MCF 10A (cell line): ENCODE measurements around the gene HNRNPUL1. TPM values are rescaled to one million over a fixed set of nuclear protein-coding genes. Genes with fewer than 3 reads are reported as not detected.

Experiments used
- BruUV-seq: library from RNA; stranded (reverse); fragments of 400-500 nt; replicated peaks from 2 replicates; lab custom pipeline; 2021; lab: Mats Ljungman, UMichigan
- CTCF ChIA-PET: fragments of 300-600 bp; sonication (Branson Sonifier 250); formaldehyde crosslinking; extraction: SDS; loops from one replicate; lab custom pipeline; 2021; ENCODE audit warnings: antibody characterized with exemption, inconsistent platforms; lab: Yijun Ruan, JAX
- POLR2A ChIA-PET: fragments of 300-600, 350-650 bp; sonication (Branson Sonifier 250); formaldehyde crosslinking; extraction: SDS; loops from one replicate; lab custom pipeline; 2020; ENCODE audit warnings: antibody characterized with exemption, inconsistent platforms; lab: Yijun Ruan, JAX
- DNase-seq: peaks from one replicate; pipeline ENCODE4 v3.0.0-alpha.2; 2018; ENCODE audit not compliant: unreplicated experiment
- H3K27ac Mint-ChIP-seq: one replicate; pipeline ENCODE4 v1.8.0; 2022; ENCODE audit warnings: mild to moderate bottlenecking, low read depth, mixed read lengths; ENCODE audit not compliant: unreplicated experiment
- H3K27me3 Mint-ChIP-seq: one replicate; pipeline ENCODE4 v1.8.0; 2022; ENCODE audit warnings: mixed read lengths; ENCODE audit not compliant: insufficient read depth, unreplicated experiment
- H3K36me3 Mint-ChIP-seq: one replicate; pipeline ENCODE4 v1.8.0; 2022; ENCODE audit warnings: mild to moderate bottlenecking, moderate library complexity, mixed read lengths; ENCODE audit not compliant: insufficient read depth, unreplicated experiment
- H3K4me1 Mint-ChIP-seq: one replicate; pipeline ENCODE4 v1.8.0; 2022; ENCODE audit warnings: mixed read lengths; ENCODE audit not compliant: insufficient read depth, unreplicated experiment
- H3K4me3 Mint-ChIP-seq: one replicate; pipeline ENCODE4 v1.8.0; 2022; ENCODE audit warnings: mild to moderate bottlenecking, moderate library complexity, mixed read lengths; ENCODE audit not compliant: unreplicated experiment
- H3K9me3 Mint-ChIP-seq: one replicate; pipeline ENCODE4 v1.8.0; 2022; ENCODE audit warnings: mixed read lengths; ENCODE audit not compliant: unreplicated experiment
- CTCF ChIP-seq: fragments of 200-600 bp; IDR thresholded peaks from one replicate; pipeline ENCODE4 v1.8.0; 2022; ENCODE audit warnings: antibody characterized with exemption, mild to moderate bottlenecking; ENCODE audit not compliant: unreplicated experiment
- intact Hi-C: fragments of 100-400 bp; cut with micrococcal nuclease; formaldehyde crosslinking; loops from 2 replicates; pipeline ENCODE4 v1.14.1; 2022
- total RNA-seq: library from RNA; stranded (reverse); gene quantifications from 2 replicates; pipeline ENCODE4 v1.2.3, GENCODE V29; 2022

Gene HNRNPUL1
- total RNA-seq, 1 experiment from 2014 or later = 204 TPM

GRCh38 chr19:41327576-41328156 is 63.5 kb downstream of the HNRNPUL1 start:
- ChIA-PET POLR2A (interaction anchor here (0.6 to 2.7 kb wide), 14 partner anchors 10 to 227 kb away, joined by 3 to 20 read pairs (median 6); partner anchors contain the start of genes B9D2, CCDC97, HNRNPUL1 and TGFB1), CTCF (interaction anchor here (1.1 to 1.4 kb wide), 2 partner anchors 16 to 75 kb away, joined by 3 to 4 read pairs; no protein-coding TSS in a partner anchor)
- peak; percentile 92 for DNase-seq
- peaks cover 54% of the 10 kb centered on the region for H3K4me1 Mint-ChIP-seq
- intact Hi-C loops = loop anchor here (2.0 to 10.0 kb wide), 2 partner anchors 25 to 247 kb away; partner anchors contain the start of genes CEACAM21 and TGFB1
- TF ChIP-seq CTCF = no peak
- no peaks in the 10 kb centered on the region for H3K27me3 Mint-ChIP-seq
- peak overlapping the region; percentile 41 for H3K27ac Mint-ChIP-seq
- H3K36me3 Mint-ChIP-seq = peaks cover 32% of the 10 kb centered on the region
- H3K4me3 Mint-ChIP-seq = peak overlapping the region; percentile 71
- BruUV-seq = no TSS peak
- no peaks in the 10 kb centered on the region for H3K9me3 Mint-ChIP-seq

GRCh38 chr19:41328157-41328841 is 64.1 kb downstream of the HNRNPUL1 start:
- POLR2A ChIA-PET = interaction anchor here (0.6 to 2.7 kb wide), 13 partner anchors 11 to 1482 kb away, joined by 3 to 20 read pairs (median 4); partner anchors contain the start of genes B9D2, CCDC97, DMAC2 and TGFB1
- CTCF ChIA-PET = interaction anchor here (1.4 kb wide), 1 partner anchor 17 kb away, joined by 4 read pairs; no protein-coding TSS in a partner anchor
- intact Hi-C loops = loop anchor here (10.0 kb wide), 1 partner anchor 247 kb away; the partner anchor contains the start of gene CEACAM21
- DNase-seq = no peak
- peak overlapping the region; percentile 71 for H3K4me3 Mint-ChIP-seq
- no peak for TF ChIP-seq CTCF
- no peak overlapping the region for H3K27ac Mint-ChIP-seq
- BruUV-seq = no TSS peak
- H3K9me3 Mint-ChIP-seq = no peaks in the 10 kb centered on the region
- no peaks in the 10 kb centered on the region for H3K27me3 Mint-ChIP-seq
- peaks cover 25% of the 10 kb centered on the region for H3K36me3 Mint-ChIP-seq
- peaks cover 48% of the 10 kb centered on the region for H3K4me1 Mint-ChIP-seq

DNA sequence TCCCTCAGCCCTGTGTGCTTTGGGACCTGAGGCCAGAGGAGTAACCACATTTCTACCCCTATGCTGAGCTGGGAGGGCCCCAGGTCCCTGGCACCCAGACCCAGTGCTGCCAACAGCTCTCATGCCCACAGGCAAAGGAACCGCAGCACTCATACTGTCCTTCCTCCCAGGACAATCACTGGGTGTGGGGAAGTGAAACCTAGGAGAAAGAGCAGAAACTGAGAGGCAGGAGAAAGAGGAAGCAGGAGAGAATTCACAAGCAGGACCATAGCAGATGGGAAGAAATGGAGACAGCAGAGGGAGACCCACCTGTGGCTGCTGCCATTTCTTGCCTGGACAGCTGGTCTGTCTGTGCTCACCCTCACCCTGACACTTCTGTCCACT is 64.7 kb downstream of the HNRNPUL1 start:
- intact Hi-C loops = loop anchor here (10.0 kb wide), 1 partner anchor 246 kb away; the partner anchor contains the start of gene CEACAM21
- peaks cover 46% of the 10 kb centered on the region for H3K4me1 Mint-ChIP-seq
- H3K36me3 Mint-ChIP-seq = peaks cover 24% of the 10 kb centered on the region
- ChIA-PET CTCF (interaction anchor here (0.7 kb wide), 1 partner anchor 21 kb away, joined by 6 read pairs; no protein-coding TSS in a partner anchor), POLR2A (interaction anchor here (0.6 to 2.7 kb wide), 7 partner anchors 18 to 1482 kb away, joined by 3 to 20 read pairs (median 4); partner anchors contain the start of genes CCDC97, DMAC2 and TGFB1)
- H3K9me3 Mint-ChIP-seq = no peaks in the 10 kb centered on the region
- no peaks in the 10 kb centered on the region for H3K27me3 Mint-ChIP-seq
- DNase-seq = no peak
- TF ChIP-seq CTCF = no peak
- BruUV-seq = no TSS peak
- no peak overlapping the region for H3K4me3 Mint-ChIP-seq
- no peak overlapping the region for H3K27ac Mint-ChIP-seq

- intact Hi-C loops = no loop called here
- peaks cover 36% of the 10 kb centered on the region for H3K4me1 Mint-ChIP-seq
- H3K27ac Mint-ChIP-seq = no peak overlapping the region
- BruUV-seq = no TSS peak
- no peaks in the 10 kb centered on the region for H3K9me3 Mint-ChIP-seq
- no peaks in the 10 kb centered on the region for H3K27me3 Mint-ChIP-seq
- ChIA-PET POLR2A (no interaction called here), CTCF (no interaction called here)
- no peak for TF ChIP-seq CTCF
- DNase-seq = no peak
- peaks cover 18% of the 10 kb centered on the region for H3K36me3 Mint-ChIP-seq
- no peak overlapping the region for H3K4me3 Mint-ChIP-seq
Observed at GRCh38 chr19:41330481-41330880, 66.3 kb downstream of the HNRNPUL1 start.
